Endothelial cell of umbilical vein (primary cell): ENCODE results near the gene KTN1. TPM values are rescaled to one million over a fixed set of nuclear protein-coding genes. Genes with fewer than 3 reads are reported as not detected.

Experiments
- BruUV-seq: library from RNA; stranded (reverse); fragments of 400-500 nt; replicated peaks from 2 replicates; lab custom pipeline; 2021; lab: Mats Ljungman, UMichigan
- CTCF ChIA-PET: fragments of 300-600, 350-600 bp; sonication (Branson Sonifier 250); formaldehyde crosslinking; loops from one replicate; lab custom pipeline; 2021; ENCODE audit warnings: antibody characterized with exemption, inconsistent platforms; lab: Charles Lee
- POLR2A ChIA-PET: fragments of 300-600, 350-600 bp; sonication (Branson Sonifier 250); formaldehyde crosslinking; loops from one replicate; lab custom pipeline; 2021; ENCODE audit warnings: antibody characterized with exemption, inconsistent platforms; lab: Charles Lee
- DNase-seq: peaks from one replicate; pipeline ENCODE4 v3.0.0-alpha.2; 2011; ENCODE audit warnings: low read depth, low spot score
- FAIRE-seq: peaks from 2 replicates; lab custom pipeline; 2011; peaks lifted over from hg19 to GRCh38; lab: Jason Lieb, UNC
- H2AFZ ChIP-seq: 2 replicates; pipeline ENCODE4 v1.6.0; 2012; ENCODE audit warnings: low read depth, low read length, control low read depth, inconsistent platforms
- H3K27ac ChIP-seq: 2 replicates; pipeline ENCODE4 v1.5.1; 2011; ENCODE audit warnings: low read depth, mild to moderate bottlenecking, control low read depth, low read length, moderate library complexity; ENCODE audit not compliant: insufficient read depth
- H3K27me3 ChIP-seq, 2 experiments: 2 replicates each; pipeline versions ENCODE4 v1.6.0 to v1.6.1; 2011; ENCODE audit warnings: low read length in 2 of 2, mixed read lengths in 1 of 2; ENCODE audit not compliant: control insufficient read depth in 2 of 2, insufficient read depth in 2 of 2
- H3K36me3 ChIP-seq, 2 experiments: 2 replicates in 1 of 2; 3 replicates in 1 of 2; pipeline ENCODE4 v1.5.1; 2011; ENCODE audit warnings: low read length in 2 of 2, mild to moderate bottlenecking in 1 of 2, moderate library complexity in 1 of 2; ENCODE audit not compliant: control insufficient read depth in 2 of 2, insufficient read depth in 2 of 2; ENCODE audit errors: extremely low read depth in 1 of 2
- H3K4me1 ChIP-seq: 3 replicates; pipeline ENCODE4 v1.5.1; 2011; ENCODE audit warnings: mild to moderate bottlenecking, low read length; ENCODE audit not compliant: control insufficient read depth, insufficient read depth; ENCODE audit errors: extremely low read depth
- H3K4me2 ChIP-seq: 2 replicates; pipeline ENCODE4 v1.6.1; 2011; ENCODE audit warnings: low read length, control low read depth, mixed read lengths; ENCODE audit not compliant: insufficient read depth
- H3K4me3 ChIP-seq, 3 experiments: fragments of 200-600 bp in 1 of 3; sonication (generic), shearing (Covaris generic) in 1 of 3; replicated peaks in 1 of 3; 2 replicates each; pipeline ENCODE4 v1.5.1; 2011 to 2016; ENCODE audit warnings: control low read depth in 3 of 3, low read length in 3 of 3, mild to moderate bottlenecking in 2 of 3, inconsistent platforms in 1 of 3, low read depth in 1 of 3, moderate library complexity in 1 of 3; ENCODE audit not compliant: insufficient read depth in 1 of 3
- H3K79me2 ChIP-seq: 2 replicates; pipeline ENCODE4 v1.6.0; 2012; ENCODE audit warnings: low read length, inconsistent platforms; ENCODE audit not compliant: control insufficient read depth, insufficient read depth
- H3K9ac ChIP-seq: replicated peaks from 2 replicates; pipeline ENCODE3; 2011; ENCODE audit warnings: low read length, control low read depth; ENCODE audit not compliant: insufficient read depth; ENCODE audit errors: extremely low read depth
- H3K9me1 ChIP-seq: replicated peaks from 3 replicates; pipeline ENCODE4 v1.6.0; 2011; ENCODE audit warnings: mild to moderate bottlenecking, low read length; ENCODE audit not compliant: control insufficient read depth, insufficient read depth; ENCODE audit errors: extremely low read depth
- H3K9me3 ChIP-seq: replicated peaks from 2 replicates; pipeline ENCODE4 v1.5.1; 2012; ENCODE audit warnings: low read length, inconsistent platforms; ENCODE audit not compliant: control insufficient read depth, insufficient read depth
- H4K20me1 ChIP-seq: replicated peaks from 2 replicates; pipeline ENCODE3; 2011; ENCODE audit warnings: mild to moderate bottlenecking, low read length; ENCODE audit not compliant: control insufficient read depth, insufficient read depth; ENCODE audit errors: extremely low read depth
- EZH2 ChIP-seq: IDR thresholded peaks from 2 replicates; pipeline ENCODE4 v1.6.1; 2012; ENCODE audit warnings: borderline replicate concordance, low read depth, mild to moderate bottlenecking, moderate library complexity, low read length, inconsistent platforms; ENCODE audit not compliant: severe bottlenecking
- FOS ChIP-seq: IDR thresholded peaks from 2 replicates; pipeline ENCODE4 v1.6.1; 2011; ENCODE audit warnings: mild to moderate bottlenecking, low read length, moderate library complexity, borderline replicate concordance; ENCODE audit not compliant: insufficient read depth
- GATA2 ChIP-seq: IDR thresholded peaks from 2 replicates; pipeline ENCODE4 v1.7.0; 2011; ENCODE audit warnings: low read depth, mild to moderate bottlenecking, moderate library complexity, mixed read lengths, low read length; ENCODE audit not compliant: insufficient read length, insufficient read depth
- JUN ChIP-seq: IDR thresholded peaks from 2 replicates; pipeline ENCODE4 v1.6.1; 2011; ENCODE audit warnings: borderline replicate concordance, low read depth; ENCODE audit not compliant: insufficient read length, insufficient read depth
- MYC ChIP-seq: IDR thresholded peaks from one replicate; pipeline ENCODE4 v1.6.1; 2011; ENCODE audit warnings: mild to moderate bottlenecking, low read depth, low read length
- POLR2A ChIP-seq: IDR thresholded peaks from 2 replicates; pipeline ENCODE4 v1.6.1; 2012; ENCODE audit warnings: low read depth, mild to moderate bottlenecking, control low read depth, low read length
- POLR2AphosphoS5 ChIP-seq: IDR thresholded peaks from 2 replicates; pipeline ENCODE4 v1.6.1; 2012; ENCODE audit warnings: low read depth, mild to moderate bottlenecking, control low read depth, low read length, moderate library complexity; ENCODE audit not compliant: insufficient read depth
- dilution Hi-C: fragments of 300-500 bp; cut with MboI; formaldehyde crosslinking; loops from one replicate; pipeline ENCODE4 v1.15.0; 2019; ENCODE audit warnings: low sequenced_read_pairs; ENCODE audit not compliant: extremely low pct_ligation_motif_present
- intact Hi-C: fragments of 100-400 bp; cut with micrococcal nuclease; formaldehyde crosslinking; loops from one replicate; pipeline ENCODE4 v1.10.0; 2022
- polyA plus RNA-seq, 4 experiments: library from polyadenylated mRNA; depleted of rRNA in 3 of 4; stranded (reverse) in 3 of 4; unstranded in 1 of 4; fragments of >200 nt; gene quantifications; 2 replicates each; pipeline versions ENCODE4 v1.2.1 to v1.2.3, GENCODE V29; 2011 to 2012; ENCODE audit warnings: missing spikeins in 1 of 4
- total RNA-seq: library from RNA; stranded (reverse); gene quantifications from 2 replicates; pipeline ENCODE4 v1.2.3, GENCODE V29; 2021
- TF ChIP-seq, protein P1 (sequence below): IDR thresholded peaks from 2 replicates; pipeline ENCODE4 v1.6.1; 2011; ENCODE audit not compliant: insufficient read depth, insufficient read length
- TF ChIP-seq, protein P2 (sequence below), 2 donors: IDR thresholded peaks; 1 replicate in 1 of 2; 2 replicates in 1 of 2; pipeline ENCODE4 v1.5.1; 2011; ENCODE audit warnings: low read length in 2 of 2, mild to moderate bottlenecking in 2 of 2, moderate library complexity in 2 of 2, control low read depth in 1 of 2, inconsistent platforms in 1 of 2, low read depth in 1 of 2; ENCODE audit not compliant: insufficient read depth in 1 of 2; ENCODE audit errors: extremely low read depth in 1 of 2

The KTN1 gene
- total and polyA plus RNA-seq, 2 donors (not counting 3 experiments of a cell fraction or from before 2014, with no cell fraction given), result 33.2 to 148 TPM

GRCh38 chr14:55722054-55722453, 142.0 kb downstream of the KTN1 start:
- Histone ChIP-seq H2AFZ (no peak overlapping the region), H3K4me2 (no peak overlapping the region), H3K36me3 (no peaks in the 10 kb centered on the region), H3K4me3 (no peak overlapping the region), H4K20me1 (no peaks in the 10 kb centered on the region), H3K9me3 (no peaks in the 10 kb centered on the region), H3K9ac (no peak overlapping the region), H3K4me1 (peaks cover 9% of the 10 kb centered on the region), H3K79me2 (no peaks in the 10 kb centered on the region), H3K27ac (no peak overlapping the region), H3K9me1 (no peaks in the 10 kb centered on the region), H3K27me3 (no peaks in the 10 kb centered on the region)
- FAIRE-seq (no peak), DNase-seq (no peak)
- ChIA-PET POLR2A (no interaction called here), CTCF (interaction anchor here (1.0 to 3.8 kb wide), 4 partner anchors 10 to 752 kb away, joined by 3 to 17 read pairs (median 5); partner anchors contain the start of gene TBPL2)
- TF ChIP-seq MYC, result no peak
- TF ChIP-seq, protein P1, sequence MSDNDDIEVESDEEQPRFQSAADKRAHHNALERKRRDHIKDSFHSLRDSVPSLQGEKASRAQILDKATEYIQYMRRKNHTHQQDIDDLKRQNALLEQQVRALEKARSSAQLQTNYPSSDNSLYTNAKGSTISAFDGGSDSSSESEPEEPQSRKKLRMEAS, result no peak
- no peak for TF ChIP-seq FOS
- TF ChIP-seq POLR2A, result no peak
- no peak for TF ChIP-seq JUN
- no peak for TF ChIP-seq GATA2
- TF ChIP-seq, protein P2, sequence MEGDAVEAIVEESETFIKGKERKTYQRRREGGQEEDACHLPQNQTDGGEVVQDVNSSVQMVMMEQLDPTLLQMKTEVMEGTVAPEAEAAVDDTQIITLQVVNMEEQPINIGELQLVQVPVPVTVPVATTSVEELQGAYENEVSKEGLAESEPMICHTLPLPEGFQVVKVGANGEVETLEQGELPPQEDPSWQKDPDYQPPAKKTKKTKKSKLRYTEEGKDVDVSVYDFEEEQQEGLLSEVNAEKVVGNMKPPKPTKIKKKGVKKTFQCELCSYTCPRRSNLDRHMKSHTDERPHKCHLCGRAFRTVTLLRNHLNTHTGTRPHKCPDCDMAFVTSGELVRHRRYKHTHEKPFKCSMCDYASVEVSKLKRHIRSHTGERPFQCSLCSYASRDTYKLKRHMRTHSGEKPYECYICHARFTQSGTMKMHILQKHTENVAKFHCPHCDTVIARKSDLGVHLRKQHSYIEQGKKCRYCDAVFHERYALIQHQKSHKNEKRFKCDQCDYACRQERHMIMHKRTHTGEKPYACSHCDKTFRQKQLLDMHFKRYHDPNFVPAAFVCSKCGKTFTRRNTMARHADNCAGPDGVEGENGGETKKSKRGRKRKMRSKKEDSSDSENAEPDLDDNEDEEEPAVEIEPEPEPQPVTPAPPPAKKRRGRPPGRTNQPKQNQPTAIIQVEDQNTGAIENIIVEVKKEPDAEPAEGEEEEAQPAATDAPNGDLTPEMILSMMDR (IDR thresholded peaks at IDR 0.05; ENCODE audit: extremely low read depth in 1 of 2, insufficient read depth in 1 of 2, low read depth in 1 of 2, low read length in 2 of 2), result no peak
- TF ChIP-seq EZH2, result no peak
- TF ChIP-seq POLR2AphosphoS5, result no peak
- BruUV-seq, result no TSS peak
- dilution Hi-C loops (no loop called here), intact Hi-C loops (loop anchor here (5.0 kb wide), 1 partner anchor 275 kb away; no protein-coding TSS in a partner anchor)
